ENCODE measurements around the gene EMD.

Gene EMD

GRCh38 chrX:154426916-154427770 lies 48.0 kb downstream of the EMD start:
- no peak for DNase-seq

- peak; percentile 95 to 99 for DNase-seq
Observed at GRCh38 chrX:154428176-154429171, 49.4 kb downstream of the EMD start, which contains the start of gene ATP6AP1. TSS of gene ATP6AP1 (plus strand) at chrX:154428677. CDS start at chrX:154428693, 16 bp downstream.

- DNase-seq, result no peak
Observed at GRCh38 chrX:154429711-154430110, 50.6 kb downstream of the EMD start.

GRCh38 chrX:154430479-154430878 lies 51.4 kb downstream of the EMD start:
- no peak for DNase-seq

- no peak for DNase-seq
Observed at GRCh38 chrX:154430916-154431315, 51.8 kb downstream of the EMD start.
